Activated CD4-positive, alpha-beta T cell treated with anti-CD3 and anti-CD28 coated beads, Interleukin-2, amount 10 ng/mL, durations not matched to agents 24 days and 14 days (primary cell): ENCODE measurements around the gene FSIP1. TPM values are rescaled to one million over a fixed set of nuclear protein-coding genes. Genes with fewer than 3 reads are reported as not detected.

Source experiments
- DNase-seq: peaks from one replicate; pipeline ENCODE4 v3.0.0; 2022
- H3K27ac Mint-ChIP-seq: one replicate; pipeline ENCODE4 v1.8.0; 2022; ENCODE audit warnings: mild to moderate bottlenecking, mixed read lengths
- H3K27me3 Mint-ChIP-seq: one replicate; pipeline ENCODE4 v1.8.0; 2022; ENCODE audit warnings: mixed read lengths
- H3K36me3 Mint-ChIP-seq: one replicate; pipeline ENCODE4 v1.8.0; 2022; ENCODE audit warnings: low read depth, mild to moderate bottlenecking, mixed read lengths
- H3K4me1 Mint-ChIP-seq: one replicate; pipeline ENCODE4 v1.8.0; 2021; ENCODE audit warnings: mixed read lengths
- H3K4me3 Mint-ChIP-seq: one replicate; pipeline ENCODE4 v1.8.0; 2022; ENCODE audit warnings: mild to moderate bottlenecking, moderate library complexity, mixed read lengths
- H3K9me3 Mint-ChIP-seq: one replicate; pipeline ENCODE4 v1.8.0; 2021; ENCODE audit warnings: mixed read lengths
- intact Hi-C: fragments of 100-400 bp; cut with micrococcal nuclease; formaldehyde crosslinking; loops from one replicate; pipeline ENCODE4 v1.15.1; 2023
- total RNA-seq: library from RNA; stranded (reverse); gene quantifications from 2 replicates; pipeline ENCODE4 v1.2.3, GENCODE V29; 2022

FSIP1 gene
- total RNA-seq, 1 donor from 2014 or later: 0.37 TPM

DNA sequence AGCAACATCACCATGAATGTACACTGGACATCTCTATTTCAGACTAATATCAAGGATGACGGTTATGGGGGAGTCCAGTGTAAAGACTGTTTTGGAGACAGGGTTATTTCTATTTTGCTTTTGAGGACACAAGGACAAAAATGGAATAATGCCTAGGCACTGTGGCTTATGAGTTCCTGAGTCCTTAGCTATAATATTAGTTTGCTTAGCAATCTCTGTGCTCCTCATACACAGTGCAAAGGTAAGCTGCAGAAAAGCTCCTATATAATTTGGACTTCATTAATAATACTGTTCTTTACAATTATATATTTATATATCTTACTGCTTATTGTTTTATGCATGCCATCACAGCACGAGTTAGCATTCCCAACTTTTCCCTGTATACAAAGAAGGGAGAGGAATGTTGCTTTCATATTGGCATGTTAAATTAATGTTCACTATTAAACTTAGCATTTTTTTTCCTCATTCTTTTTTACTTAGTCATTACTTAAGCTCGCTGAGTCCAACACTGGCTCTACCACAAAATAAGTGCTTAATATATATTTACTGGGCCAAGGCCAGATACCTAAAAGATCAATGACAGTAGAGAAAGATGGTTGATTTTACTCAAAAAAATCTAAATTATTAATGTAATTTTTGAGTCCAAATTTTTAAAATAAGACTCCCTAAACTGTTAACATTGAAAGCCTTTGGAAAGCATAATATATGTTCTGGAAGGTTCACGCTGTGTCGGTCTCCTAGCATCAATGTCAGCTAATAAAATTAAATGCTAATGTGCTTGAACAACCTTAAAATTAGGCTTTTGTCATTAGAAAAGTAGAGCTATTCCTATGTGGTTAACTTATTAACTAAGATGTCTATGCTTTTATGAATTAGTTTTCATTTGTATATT is 187.9 kb downstream of the FSIP1 start:
- Mint-ChIP-seq H3K4me3 (no peak overlapping the region), H3K4me1 (peaks cover 7% of the 10 kb centered on the region), H3K27ac (no peak overlapping the region), H3K36me3 (peaks cover 8% of the 10 kb centered on the region), H3K27me3 (peaks cover 11% of the 10 kb centered on the region), H3K9me3 (no peaks in the 10 kb centered on the region)
- intact Hi-C loops: no loop called here
- DNase-seq: no peak

- Mint-ChIP-seq H3K4me1 (peaks cover 7% of the 10 kb centered on the region), H3K27me3 (peaks cover 7% of the 10 kb centered on the region), H3K9me3 (no peaks in the 10 kb centered on the region), H3K27ac (no peak overlapping the region), H3K36me3 (peaks cover 8% of the 10 kb centered on the region), H3K4me3 (no peak overlapping the region)
- intact Hi-C loops: no loop called here
- peak; percentile 71 for DNase-seq
Observed at GRCh38 chr15:39593656-39594445, 188.8 kb downstream of the FSIP1 start.

GRCh38 chr15:39593071-39593655 is 189.5 kb downstream of the FSIP1 start:
- peaks cover 5% of the 10 kb centered on the region for H3K27me3 Mint-ChIP-seq
- H3K4me3 Mint-ChIP-seq: no peak overlapping the region
- DNase-seq: peak; percentile 47
- H3K4me1 Mint-ChIP-seq: peaks cover 7% of the 10 kb centered on the region
- no peak overlapping the region for H3K27ac Mint-ChIP-seq
- intact Hi-C loops: no loop called here
- H3K36me3 Mint-ChIP-seq: peaks cover 8% of the 10 kb centered on the region
- H3K9me3 Mint-ChIP-seq: no peaks in the 10 kb centered on the region

GRCh38 chr15:39592500-39592899 is 190.1 kb downstream of the FSIP1 start:
- no peak overlapping the region for H3K4me3 Mint-ChIP-seq
- peaks cover 3% of the 10 kb centered on the region for H3K27me3 Mint-ChIP-seq
- DNase-seq: no peak
- H3K36me3 Mint-ChIP-seq: peaks cover 8% of the 10 kb centered on the region
- peaks cover 7% of the 10 kb centered on the region for H3K4me1 Mint-ChIP-seq
- no peaks in the 10 kb centered on the region for H3K9me3 Mint-ChIP-seq
- intact Hi-C loops: no loop called here
- no peak overlapping the region for H3K27ac Mint-ChIP-seq

DNA sequence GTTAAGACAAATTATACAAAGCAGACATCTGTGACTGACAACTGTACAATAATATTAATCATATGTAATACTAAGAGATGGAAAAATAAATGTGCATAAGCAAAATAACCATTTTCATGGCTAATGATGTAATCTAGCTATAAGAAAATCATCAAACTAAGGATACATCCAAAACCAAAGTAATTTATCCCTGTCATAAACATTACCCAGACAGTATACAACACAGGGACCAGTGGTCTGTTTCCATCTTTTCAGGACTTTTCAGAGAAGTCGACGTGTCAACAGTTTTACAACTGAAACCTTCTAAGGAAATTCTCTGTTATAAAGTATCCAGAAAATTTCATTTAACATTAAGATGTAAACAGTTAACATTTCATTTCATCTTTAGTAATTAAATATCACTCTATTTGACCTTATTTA is 190.7 kb downstream of the FSIP1 start:
- H3K4me3 Mint-ChIP-seq: no peak overlapping the region
- peaks cover 3% of the 10 kb centered on the region for H3K27me3 Mint-ChIP-seq
- no peak for DNase-seq
- H3K27ac Mint-ChIP-seq: no peak overlapping the region
- intact Hi-C loops: no loop called here
- H3K4me1 Mint-ChIP-seq: peaks cover 7% of the 10 kb centered on the region
- H3K9me3 Mint-ChIP-seq: no peaks in the 10 kb centered on the region
- peaks cover 8% of the 10 kb centered on the region for H3K36me3 Mint-ChIP-seq

DNA sequence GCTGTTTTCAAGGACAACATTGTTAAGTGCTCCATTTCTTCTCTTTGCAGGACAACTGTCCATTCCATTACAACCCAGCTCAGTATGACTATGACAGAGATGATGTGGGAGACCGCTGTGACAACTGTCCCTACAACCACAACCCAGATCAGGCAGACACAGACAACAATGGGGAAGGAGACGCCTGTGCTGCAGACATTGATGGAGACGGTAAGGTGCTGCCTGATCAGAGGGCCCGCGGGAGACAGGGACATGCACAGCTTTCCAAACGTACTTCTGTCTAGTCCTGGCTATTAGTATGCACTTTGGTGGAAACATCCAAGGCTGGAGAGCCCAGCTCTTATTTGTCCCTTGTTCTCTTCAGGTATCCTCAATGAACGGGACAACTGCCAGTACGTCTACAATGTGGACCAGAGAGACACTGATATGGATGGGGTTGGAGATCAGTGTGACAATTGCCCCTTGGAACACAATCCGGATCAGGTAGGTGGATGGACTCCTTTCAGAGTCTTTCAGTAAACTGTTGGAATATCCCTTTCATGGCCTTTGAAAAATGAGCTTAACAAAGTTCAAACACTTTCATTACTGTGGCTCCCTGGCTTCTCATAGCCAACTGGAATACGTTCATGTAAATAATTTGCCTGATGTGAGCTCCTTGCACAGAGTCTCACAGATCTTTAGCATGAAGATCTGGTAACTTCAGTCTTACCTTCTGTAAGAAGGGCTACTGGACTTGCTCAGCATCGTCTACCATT is 191.3 kb downstream of the FSIP1 start:
- Mint-ChIP-seq H3K4me1 (peaks cover 7% of the 10 kb centered on the region), H3K4me3 (no peak overlapping the region), H3K27ac (no peak overlapping the region), H3K27me3 (peaks cover 3% of the 10 kb centered on the region), H3K9me3 (no peaks in the 10 kb centered on the region), H3K36me3 (peaks cover 8% of the 10 kb centered on the region)
- intact Hi-C loops: no loop called here
- peak; percentile 48 for DNase-seq

DNA sequence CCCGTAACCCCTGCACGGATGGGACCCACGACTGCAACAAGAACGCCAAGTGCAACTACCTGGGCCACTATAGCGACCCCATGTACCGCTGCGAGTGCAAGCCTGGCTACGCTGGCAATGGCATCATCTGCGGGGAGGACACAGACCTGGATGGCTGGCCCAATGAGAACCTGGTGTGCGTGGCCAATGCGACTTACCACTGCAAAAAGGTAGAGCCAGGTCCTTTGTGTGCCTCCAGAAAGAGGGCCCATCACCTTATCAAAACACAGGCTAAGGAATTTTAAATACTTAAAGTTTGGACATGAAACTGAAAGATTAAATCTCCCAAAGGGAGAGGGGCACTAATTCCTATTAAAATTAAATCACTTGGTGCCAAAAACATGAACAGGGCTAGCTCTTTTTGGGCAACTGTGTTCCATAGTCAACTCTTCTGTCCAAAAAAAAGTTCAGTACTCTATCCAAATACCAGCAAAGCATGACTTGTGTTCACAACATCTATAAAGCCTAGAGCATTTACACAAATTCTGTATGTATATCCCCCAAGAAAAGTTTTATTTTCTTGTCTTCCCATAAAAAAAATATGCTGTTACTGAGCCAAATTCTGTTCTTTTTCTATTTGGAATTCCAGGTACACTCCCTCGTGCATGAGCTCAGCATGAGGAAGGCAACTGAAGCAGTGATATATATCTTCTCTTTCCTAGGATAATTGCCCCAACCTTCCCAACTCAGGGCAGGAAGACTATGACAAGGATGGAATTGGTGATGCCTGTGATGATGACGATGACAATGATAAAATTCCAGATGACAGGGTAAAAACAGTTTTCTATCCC is 192.6 kb downstream of the FSIP1 start:
- Mint-ChIP-seq H3K27me3 (peaks cover 3% of the 10 kb centered on the region), H3K4me1 (peaks cover 14% of the 10 kb centered on the region), H3K4me3 (no peak overlapping the region), H3K27ac (no peak overlapping the region), H3K9me3 (no peaks in the 10 kb centered on the region), H3K36me3 (peaks cover 8% of the 10 kb centered on the region)
- DNase-seq: no peak
- intact Hi-C loops: no loop called here

DNA sequence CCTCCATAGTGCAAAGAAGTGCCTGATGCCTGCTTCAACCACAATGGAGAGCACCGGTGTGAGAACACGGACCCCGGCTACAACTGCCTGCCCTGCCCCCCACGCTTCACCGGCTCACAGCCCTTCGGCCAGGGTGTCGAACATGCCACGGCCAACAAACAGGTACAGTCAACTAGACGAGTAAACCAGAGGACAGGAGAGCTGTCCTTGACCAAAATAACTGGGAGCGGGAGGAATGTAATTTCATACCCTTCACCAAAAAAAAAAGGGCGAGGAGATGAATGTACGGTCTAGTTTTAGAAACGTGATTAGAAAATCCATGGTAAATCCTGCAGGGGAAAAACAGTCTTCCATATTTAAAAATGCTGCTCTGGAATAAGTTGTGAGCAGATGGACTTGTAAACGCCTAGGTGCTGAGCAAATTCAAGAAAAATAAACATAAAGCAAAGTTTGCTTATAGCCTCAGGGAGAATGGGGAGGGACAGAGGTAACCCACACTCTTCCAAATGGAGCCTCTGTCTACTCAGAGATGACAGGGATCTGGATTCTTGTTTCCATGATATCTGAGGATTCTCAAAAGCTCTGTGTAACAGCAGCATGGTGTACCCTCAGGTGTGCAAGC is 193.3 kb downstream of the FSIP1 start:
- H3K27me3 Mint-ChIP-seq: peaks cover 3% of the 10 kb centered on the region
- intact Hi-C loops: no loop called here
- H3K36me3 Mint-ChIP-seq: peaks cover 8% of the 10 kb centered on the region
- H3K4me1 Mint-ChIP-seq: peaks cover 15% of the 10 kb centered on the region
- no peaks in the 10 kb centered on the region for H3K9me3 Mint-ChIP-seq
- H3K4me3 Mint-ChIP-seq: no peak overlapping the region
- no peak for DNase-seq
- no peak overlapping the region for H3K27ac Mint-ChIP-seq

- Mint-ChIP-seq H3K27me3 (peaks cover 7% of the 10 kb centered on the region), H3K27ac (no peak overlapping the region), H3K4me3 (no peak overlapping the region), H3K4me1 (peaks cover 9% of the 10 kb centered on the region), H3K9me3 (no peaks in the 10 kb centered on the region), H3K36me3 (peaks cover 5% of the 10 kb centered on the region)
- intact Hi-C loops: no loop called here
- DNase-seq: no peak
Observed at GRCh38 chr15:39588531-39589192, 194.0 kb downstream of the FSIP1 start.

DNA sequence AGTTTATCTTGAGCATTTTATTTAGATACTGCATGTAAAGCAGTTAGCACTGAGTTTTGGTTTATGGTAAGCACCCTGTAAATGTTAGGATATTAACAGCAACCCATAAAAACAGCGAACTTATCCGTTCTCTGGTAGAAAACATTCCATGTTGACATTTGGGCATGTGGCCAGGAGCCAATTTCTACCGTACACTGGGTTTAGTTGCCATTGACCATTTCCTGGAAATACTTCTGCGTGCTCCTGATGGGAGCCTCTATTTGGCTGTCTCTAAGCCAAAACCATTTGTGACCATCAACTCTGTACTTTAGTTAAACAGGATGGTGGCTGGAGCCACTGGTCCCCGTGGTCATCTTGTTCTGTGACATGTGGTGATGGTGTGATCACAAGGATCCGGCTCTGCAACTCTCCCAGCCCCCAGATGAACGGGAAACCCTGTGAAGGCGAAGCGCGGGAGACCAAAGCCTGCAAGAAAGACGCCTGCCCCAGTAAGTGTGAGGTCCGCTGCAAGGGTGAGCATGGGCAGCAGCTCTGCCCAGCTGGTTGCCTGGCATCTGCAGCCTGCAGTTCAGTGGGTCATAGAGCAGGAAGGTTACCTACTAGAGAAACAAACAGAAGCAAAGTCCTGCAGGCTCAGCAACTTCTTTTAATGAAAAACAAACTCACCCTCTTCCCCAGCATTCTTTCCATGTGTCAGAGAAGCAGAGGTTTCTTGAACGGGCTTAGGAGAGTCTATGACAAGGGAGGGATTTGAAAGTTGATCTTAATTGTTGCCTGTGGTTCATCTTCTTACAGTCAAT is 194.7 kb downstream of the FSIP1 start:
- DNase-seq: no peak
- intact Hi-C loops: no loop called here
- Mint-ChIP-seq H3K4me1 (peaks cover 12% of the 10 kb centered on the region), H3K36me3 (peaks cover 3% of the 10 kb centered on the region), H3K9me3 (no peaks in the 10 kb centered on the region), H3K27ac (no peak overlapping the region), H3K27me3 (peaks cover 11% of the 10 kb centered on the region), H3K4me3 (no peak overlapping the region)

- DNase-seq: no peak
- Mint-ChIP-seq H3K27me3 (peaks cover 16% of the 10 kb centered on the region), H3K27ac (no peak overlapping the region), H3K9me3 (no peaks in the 10 kb centered on the region), H3K4me1 (peaks cover 14% of the 10 kb centered on the region), H3K4me3 (no peak overlapping the region), H3K36me3 (peaks cover 2% of the 10 kb centered on the region)
- intact Hi-C loops: no loop called here
Observed at GRCh38 chr15:39587096-39587721, 195.4 kb downstream of the FSIP1 start.
